ENCODE results near the gene SLC8A1.

SLC8A1 gene

GRCh38 chr2:40410695-40411094 is 41.2 kb downstream of the SLC8A1 start:
- no peaks in the 10 kb centered on the region for H3K9me3 ChIP-seq (ENCODE audit: low read depth, low read length)
- TF ChIP-seq POLR2AphosphoS5 (IDR thresholded peaks at IDR 0.05; ENCODE audit: borderline replicate concordance, low read depth, low read length) (no peak), FOXP2 (optimal IDR thresholded peaks at IDR 0.05; ENCODE audit: control extremely low read depth, extremely low read length, insufficient read depth) (no peak), EZH2 (IDR thresholded peaks at IDR 0.05) (no peak)
- DNase-seq (ENCODE audit: low read depth, low spot score) = no peak
- no peak overlapping the region for H3K27ac ChIP-seq
- H3K4me3 ChIP-seq = no peak overlapping the region
- H3K9ac ChIP-seq (ENCODE audit: insufficient read length) = no peak overlapping the region
- H3K36me3 ChIP-seq (ENCODE audit: insufficient read depth, low read length) = no peaks in the 10 kb centered on the region

GRCh38 chr2:40409734-40410133 is 42.2 kb downstream of the SLC8A1 start:
- no peaks in the 10 kb centered on the region for H3K9me3 ChIP-seq (ENCODE audit: low read depth, low read length)
- no peak overlapping the region for H3K27ac ChIP-seq
- H3K4me3 ChIP-seq = no peak overlapping the region
- no peaks in the 10 kb centered on the region for H3K36me3 ChIP-seq (ENCODE audit: insufficient read depth, low read length)
- DNase-seq (ENCODE audit: low read depth, low spot score) = no peak
- TF ChIP-seq POLR2AphosphoS5 (IDR thresholded peaks at IDR 0.05; ENCODE audit: borderline replicate concordance, low read depth, low read length) (no peak), FOXP2 (optimal IDR thresholded peaks at IDR 0.05; ENCODE audit: control extremely low read depth, extremely low read length, insufficient read depth) (no peak), EZH2 (IDR thresholded peaks at IDR 0.05) (no peak)
- H3K9ac ChIP-seq (ENCODE audit: insufficient read length) = no peak overlapping the region

GRCh38 chr2:40406485-40407289 is 45.2 kb downstream of the SLC8A1 start:
- no peaks in the 10 kb centered on the region for H3K9me3 ChIP-seq (ENCODE audit: low read depth, low read length)

DNA sequence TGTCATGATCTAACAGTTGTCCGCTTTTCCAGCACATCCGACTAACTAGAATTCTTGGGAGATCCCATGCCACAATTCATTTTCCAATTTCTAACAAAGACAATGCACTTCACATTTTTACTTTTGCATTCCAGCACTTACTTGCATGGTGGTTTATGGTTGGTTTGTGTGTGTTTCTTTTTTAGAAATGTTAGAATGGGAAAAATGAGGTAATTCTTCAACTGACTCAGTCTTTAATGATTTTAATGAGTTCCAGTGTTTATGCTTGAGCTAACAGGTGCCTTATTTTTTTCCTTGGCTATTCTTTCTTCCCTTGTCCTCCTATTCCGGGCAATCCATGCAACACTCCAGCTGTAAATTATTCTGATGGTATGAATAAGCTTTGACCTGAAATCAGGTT is 46.4 kb downstream of the SLC8A1 start:
- no peak overlapping the region for H3K4me3 ChIP-seq
- TF ChIP-seq POLR2AphosphoS5 (IDR thresholded peaks at IDR 0.05; ENCODE audit: borderline replicate concordance, low read depth, low read length) (no peak), FOXP2 (optimal IDR thresholded peaks at IDR 0.05; ENCODE audit: control extremely low read depth, extremely low read length, insufficient read depth) (no peak), EZH2 (IDR thresholded peaks at IDR 0.05) (no peak)
- no peak overlapping the region for H3K9ac ChIP-seq (ENCODE audit: insufficient read length)
- no peaks in the 10 kb centered on the region for H3K9me3 ChIP-seq (ENCODE audit: low read depth, low read length)
- no peak for DNase-seq (ENCODE audit: low read depth, low spot score)
- H3K36me3 ChIP-seq (ENCODE audit: insufficient read depth, low read length) = no peaks in the 10 kb centered on the region
- no peak overlapping the region for H3K27ac ChIP-seq

More at GRCh38 chr2:40406485-40407289, 45.2 kb downstream of the SLC8A1 start:
- Histone ChIP-seq H3K27ac (no peak overlapping the region), H3K4me3 (no peak overlapping the region), H3K9ac (ENCODE audit: insufficient read length) (no peak overlapping the region), H3K36me3 (ENCODE audit: insufficient read depth, low read length) (no peaks in the 10 kb centered on the region)
- no peak for TF ChIP-seq EZH2 (IDR thresholded peaks at IDR 0.05)
- no peak for TF ChIP-seq FOXP2 (optimal IDR thresholded peaks at IDR 0.05; ENCODE audit: control extremely low read depth, extremely low read length, insufficient read depth)
- TF ChIP-seq POLR2AphosphoS5 (IDR thresholded peaks at IDR 0.05; ENCODE audit: borderline replicate concordance, low read depth, low read length) = no peak
- no peak for DNase-seq (ENCODE audit: low read depth, low spot score)

DNA sequence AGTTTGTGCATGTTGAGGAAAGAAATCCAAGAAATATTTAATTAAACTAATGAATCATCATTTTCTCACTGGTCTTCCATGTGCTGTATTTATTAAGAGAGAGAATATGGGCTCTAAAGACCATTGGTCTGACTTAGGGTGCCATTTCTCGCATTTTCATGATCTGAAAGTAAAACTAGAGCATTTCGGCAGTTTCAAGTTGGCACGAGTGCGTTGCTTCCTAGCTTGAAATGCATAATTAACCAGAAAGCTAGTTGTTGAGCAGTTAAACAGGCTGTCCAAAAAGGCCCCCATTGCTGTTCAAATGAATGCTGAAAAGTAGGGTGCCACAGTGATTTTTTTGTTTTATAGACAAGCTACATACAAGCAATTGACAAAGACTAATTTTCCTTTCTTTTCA is 47.4 kb downstream of the SLC8A1 start:
- no peak overlapping the region for H3K27ac ChIP-seq

DNA sequence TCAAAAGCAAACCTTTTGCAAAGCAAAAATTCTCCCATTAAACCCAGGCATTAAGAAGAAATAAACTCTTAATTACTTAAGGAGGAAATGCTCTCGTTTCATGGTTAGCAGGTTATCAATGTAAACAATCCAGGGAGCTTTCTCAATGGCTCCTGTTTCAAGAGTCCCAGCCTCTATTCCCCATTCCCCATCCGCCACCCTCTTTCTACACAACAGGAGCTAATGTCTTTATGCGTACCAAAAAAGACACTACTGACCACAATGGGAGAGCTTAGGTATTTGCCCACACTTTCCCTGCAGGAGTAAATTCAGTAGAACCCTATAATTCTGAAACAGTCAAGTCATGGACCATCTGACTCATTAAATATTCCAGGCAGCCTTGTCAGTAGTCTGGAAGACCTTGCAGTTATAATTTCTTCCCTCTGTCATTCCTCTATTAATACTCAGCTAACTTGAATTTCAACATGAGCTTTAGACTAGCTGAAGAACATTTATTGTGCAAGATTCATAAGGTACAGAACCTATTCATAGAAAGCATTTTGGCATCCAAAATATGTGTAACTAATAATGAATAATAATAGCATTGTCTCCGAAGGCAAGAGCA is 48.6 kb downstream of the SLC8A1 start:
- H3K9me3 ChIP-seq (ENCODE audit: low read depth, low read length) = no peaks in the 10 kb centered on the region
- no peak overlapping the region for H3K27ac ChIP-seq
- DNase-seq (ENCODE audit: low read depth, low spot score) = no peak
- H3K36me3 ChIP-seq (ENCODE audit: insufficient read depth, low read length) = no peaks in the 10 kb centered on the region
- no peak for TF ChIP-seq FOXP2 (optimal IDR thresholded peaks at IDR 0.05; ENCODE audit: control extremely low read depth, extremely low read length, insufficient read depth)
- TF ChIP-seq EZH2 (IDR thresholded peaks at IDR 0.05) = no peak
- TF ChIP-seq POLR2AphosphoS5 (IDR thresholded peaks at IDR 0.05; ENCODE audit: borderline replicate concordance, low read depth, low read length) = no peak
- no peak overlapping the region for H3K4me3 ChIP-seq
- no peak overlapping the region for H3K9ac ChIP-seq (ENCODE audit: insufficient read length)

More for the DNA sequence above, 47.4 kb downstream of the SLC8A1 start:
- Histone ChIP-seq H3K4me3 (no peak overlapping the region), H3K9ac (ENCODE audit: insufficient read length) (no peak overlapping the region), H3K9me3 (ENCODE audit: low read depth, low read length) (no peaks in the 10 kb centered on the region), H3K36me3 (ENCODE audit: insufficient read depth, low read length) (no peaks in the 10 kb centered on the region)
- TF ChIP-seq EZH2 (IDR thresholded peaks at IDR 0.05) = no peak
- no peak for TF ChIP-seq POLR2AphosphoS5 (IDR thresholded peaks at IDR 0.05; ENCODE audit: borderline replicate concordance, low read depth, low read length)
- no peak for TF ChIP-seq FOXP2 (optimal IDR thresholded peaks at IDR 0.05; ENCODE audit: control extremely low read depth, extremely low read length, insufficient read depth)
- no peak for DNase-seq (ENCODE audit: low read depth, low spot score)

- no peak for TF ChIP-seq POLR2AphosphoS5 (IDR thresholded peaks at IDR 0.05; ENCODE audit: borderline replicate concordance, low read depth, low read length)
- no peak for TF ChIP-seq FOXP2 (optimal IDR thresholded peaks at IDR 0.05; ENCODE audit: control extremely low read depth, extremely low read length, insufficient read depth)
- TF ChIP-seq EZH2 (IDR thresholded peaks at IDR 0.05) = no peak
- Histone ChIP-seq H3K4me3 (no peak overlapping the region), H3K9me3 (ENCODE audit: low read depth, low read length) (no peaks in the 10 kb centered on the region), H3K36me3 (ENCODE audit: insufficient read depth, low read length) (no peaks in the 10 kb centered on the region), H3K27ac (no peak overlapping the region), H3K9ac (ENCODE audit: insufficient read length) (no peak overlapping the region)
- no peak for DNase-seq (ENCODE audit: low read depth, low spot score)
Measured at GRCh38 chr2:40401896-40402295, 50.0 kb downstream of the SLC8A1 start.

GRCh38 chr2:40400336-40400953 is 51.4 kb downstream of the SLC8A1 start:
- Histone ChIP-seq H3K9ac (ENCODE audit: insufficient read length) (no peak overlapping the region), H3K9me3 (ENCODE audit: low read depth, low read length) (no peaks in the 10 kb centered on the region), H3K36me3 (ENCODE audit: insufficient read depth, low read length) (no peaks in the 10 kb centered on the region), H3K4me3 (no peak overlapping the region), H3K27ac (no peak overlapping the region)
- TF ChIP-seq FOXP2 (optimal IDR thresholded peaks at IDR 0.05; ENCODE audit: control extremely low read depth, extremely low read length, insufficient read depth) = no peak
- DNase-seq (ENCODE audit: low read depth, low spot score) = no peak
